ENCODE results near the gene GFPT1. TPM values are rescaled to one million over a fixed set of nuclear protein-coding genes. Genes with fewer than 3 reads are reported as not detected.

The GFPT1 gene
- total RNA-seq, 6 donors from 2014 or later = 16.1 to 99.0 (median 38.5) TPM

GRCh38 chr2:69297216-69297615 lies 89.8 kb downstream of the GFPT1 start:
- ATAC-seq (ENCODE audit: low FRiP score in 2 of 2) = no peak
- peak in 1 of 2 donors; percentile 22 for DNase-seq
- 73 to 89% methylated on average over 11 of the region's 12 CpGs for WGBS, 2 donors
- Histone ChIP-seq H3K4me3 (no peak overlapping the region), H3K27me3 (no peaks in the 10 kb centered on the region), H3K36me3 (no peaks in the 10 kb centered on the region), H3K4me1 (peaks cover 0 to 8% (median 2%) of the 10 kb centered on the region in 4 donors), H3K27ac (no peak overlapping the region), H3K9me3 (no peaks in the 10 kb centered on the region)
- TF ChIP-seq CTCF (IDR thresholded peaks at IDR 0.05) (no peak), POLR2A (IDR thresholded peaks at IDR 0.05) (no peak), POLR2AphosphoS5 (IDR thresholded peaks at IDR 0.05) (no peak), EP300 (IDR thresholded peaks at IDR 0.05) (no peak)

GRCh38 chr2:69296421-69296820 lies 90.6 kb downstream of the GFPT1 start:
- Histone ChIP-seq H3K4me1 (peaks cover 0 to 8% (median 2%) of the 10 kb centered on the region in 4 donors), H3K36me3 (no peaks in the 10 kb centered on the region), H3K4me3 (no peak overlapping the region), H3K27ac (no peak overlapping the region), H3K9me3 (no peaks in the 10 kb centered on the region), H3K27me3 (no peaks in the 10 kb centered on the region)
- 96 to 97% methylated on average over 3 of the region's 3 CpGs for WGBS, 2 donors
- DNase-seq = peak in 1 of 2 donors; percentile 5
- TF ChIP-seq POLR2A (IDR thresholded peaks at IDR 0.05) (no peak), EP300 (IDR thresholded peaks at IDR 0.05) (no peak), CTCF (IDR thresholded peaks at IDR 0.05) (no peak)
- no peak for ATAC-seq (ENCODE audit: low FRiP score in 2 of 2)

GRCh38 chr2:69292256-69292655 lies 94.8 kb downstream of the GFPT1 start:
- ATAC-seq (ENCODE audit: low FRiP score in 2 of 2) (no peak), DNase-seq (no peak)
- no peak overlapping the region for H3K27ac ChIP-seq
- H3K27me3 ChIP-seq = no peaks in the 10 kb centered on the region
- WGBS, 2 donors = 77 to 81% methylated on average over 3 of the region's 3 CpGs
- TF ChIP-seq POLR2A (IDR thresholded peaks at IDR 0.05) = no peak
- TF ChIP-seq POLR2AphosphoS5 (IDR thresholded peaks at IDR 0.05) = no peak
- no peak for TF ChIP-seq EP300 (IDR thresholded peaks at IDR 0.05)
- no peak for TF ChIP-seq CTCF (IDR thresholded peaks at IDR 0.05)
- no peak overlapping the region for H3K4me3 ChIP-seq
- H3K9me3 ChIP-seq = no peaks in the 10 kb centered on the region
- H3K4me1 ChIP-seq = no peaks in the 10 kb centered on the region
- no peaks in the 10 kb centered on the region for H3K36me3 ChIP-seq

GRCh38 chr2:69291721-69292120 lies 95.3 kb downstream of the GFPT1 start:
- no peak for ATAC-seq (ENCODE audit: low FRiP score in 2 of 2)
- TF ChIP-seq CTCF (IDR thresholded peaks at IDR 0.05) (no peak), EP300 (IDR thresholded peaks at IDR 0.05) (no peak), POLR2A (IDR thresholded peaks at IDR 0.05) (no peak), POLR2AphosphoS5 (IDR thresholded peaks at IDR 0.05) (no peak)
- Histone ChIP-seq H3K27ac (no peak overlapping the region), H3K4me3 (no peak overlapping the region), H3K36me3 (no peaks in the 10 kb centered on the region), H3K9me3 (no peaks in the 10 kb centered on the region), H3K4me1 (no peaks in the 10 kb centered on the region), H3K27me3 (no peaks in the 10 kb centered on the region)
- no peak for DNase-seq
- whole genome bisulfite sequencing, 2 donors = 90 to 93% methylated on average over 3 of the region's 3 CpGs

- TF ChIP-seq POLR2A (IDR thresholded peaks at IDR 0.05) (no peak), CTCF (IDR thresholded peaks at IDR 0.05) (no peak), EP300 (IDR thresholded peaks at IDR 0.05) (no peak), POLR2AphosphoS5 (IDR thresholded peaks at IDR 0.05) (no peak)
- Histone ChIP-seq H3K4me1 (no peaks in the 10 kb centered on the region), H3K4me3 (no peak overlapping the region), H3K9me3 (no peaks in the 10 kb centered on the region), H3K27ac (no peak overlapping the region), H3K36me3 (no peaks in the 10 kb centered on the region), H3K27me3 (no peaks in the 10 kb centered on the region)
- ATAC-seq (ENCODE audit: low FRiP score in 2 of 2) (peak in 1 of 2 donors; percentile 61), DNase-seq (no peak)
Observed at GRCh38 chr2:69291004-69291650, 95.9 kb downstream of the GFPT1 start.
